GM21825 (cell line): ENCODE measurements around the gene PARN.

Experiments
- ATAC-seq: cut with Tn5 transposase; IDR thresholded peaks from one replicate; pipeline ENCODE4 v1.9.1; 2021; ENCODE audit warnings: mild to moderate bottlenecking, moderate library complexity; ENCODE audit not compliant: unreplicated experiment

PARN gene

DNA sequence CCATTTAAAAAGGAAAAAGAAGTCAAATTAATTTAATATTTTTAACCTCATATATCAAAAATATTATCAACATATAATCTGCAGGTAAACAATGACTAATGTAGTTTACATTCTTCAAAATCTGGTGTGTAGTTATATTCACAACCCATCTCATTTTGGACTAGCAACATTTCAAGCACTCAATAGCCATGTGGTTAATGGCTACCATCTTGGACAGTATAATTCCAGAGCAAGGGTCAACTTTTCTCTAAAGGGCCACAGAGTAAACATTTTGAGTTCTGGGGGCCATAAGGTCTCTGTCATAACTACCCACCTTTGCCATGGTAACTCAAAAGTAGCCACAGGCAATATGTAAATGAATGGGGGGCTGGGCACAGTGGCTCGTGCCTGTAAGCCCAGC is 153.9 kb downstream of the PARN start:
- ATAC-seq: no peak

DNA sequence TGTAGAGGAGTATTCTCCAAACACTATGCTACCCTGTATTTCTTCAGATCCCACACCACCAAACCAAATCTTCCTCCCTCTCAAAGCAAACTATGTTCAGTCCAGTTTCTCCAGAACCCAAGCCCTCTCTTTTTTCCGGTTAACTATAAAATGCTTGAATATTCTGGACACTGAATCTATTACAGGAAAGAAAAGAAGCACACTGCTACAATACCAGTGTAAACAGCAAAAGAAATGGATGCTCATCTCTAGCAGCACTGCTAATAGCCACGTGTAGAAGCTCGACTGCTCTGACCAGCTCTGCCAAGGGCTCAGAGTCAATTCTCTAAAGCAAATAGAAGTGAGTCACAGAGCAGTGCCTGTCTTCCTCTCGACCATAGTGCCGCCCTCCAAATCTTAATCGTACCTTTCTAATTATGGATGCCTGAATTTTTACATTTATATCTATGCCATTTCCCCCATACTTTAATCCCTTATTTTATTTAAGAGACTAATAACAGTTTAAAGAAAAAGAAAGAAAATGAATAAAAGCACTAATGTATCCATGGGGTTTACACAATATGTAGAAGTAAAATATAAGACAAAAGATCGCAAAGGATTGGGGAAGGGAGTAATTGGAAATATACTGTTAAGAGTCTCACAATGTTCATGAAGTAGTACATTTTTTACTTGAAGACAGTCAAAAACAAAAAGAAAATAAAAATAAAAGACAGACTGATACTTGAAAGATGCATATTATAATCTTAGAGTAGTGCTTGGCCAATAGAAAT is 154.5 kb downstream of the PARN start:
- ATAC-seq: no peak

GRCh38 chr16:14473488-14473887 is 156.6 kb downstream of the PARN start:
- ATAC-seq: no peak

GRCh38 chr16:14472357-14472756 is 157.7 kb downstream of the PARN start:
- no peak for ATAC-seq

- no peak for ATAC-seq
These were observed 159.3 kb downstream of the PARN start for GRCh38 chr16:14470788-14471187.

GRCh38 chr16:14465799-14466198 is 164.3 kb downstream of the PARN start:
- no peak for ATAC-seq

DNA sequence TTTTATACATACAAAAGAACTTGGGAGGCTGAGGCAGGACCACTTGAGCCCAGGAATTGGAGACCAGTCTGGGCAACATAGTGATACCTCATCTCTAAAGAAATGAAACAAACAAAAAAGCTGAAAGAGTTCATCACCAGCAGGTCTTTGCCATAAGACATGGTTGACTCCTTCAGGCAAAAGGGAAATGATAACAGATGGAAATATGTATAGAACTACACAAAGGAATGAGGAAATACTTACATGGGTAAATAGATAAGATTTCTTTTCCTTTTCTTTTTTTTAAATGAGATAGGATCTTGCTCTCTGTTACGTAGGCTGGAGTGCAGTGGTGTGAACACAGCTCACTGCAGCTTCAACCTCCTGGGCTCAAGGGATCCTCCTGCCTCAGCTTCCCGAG is 165.3 kb downstream of the PARN start:
- no peak for ATAC-seq

DNA sequence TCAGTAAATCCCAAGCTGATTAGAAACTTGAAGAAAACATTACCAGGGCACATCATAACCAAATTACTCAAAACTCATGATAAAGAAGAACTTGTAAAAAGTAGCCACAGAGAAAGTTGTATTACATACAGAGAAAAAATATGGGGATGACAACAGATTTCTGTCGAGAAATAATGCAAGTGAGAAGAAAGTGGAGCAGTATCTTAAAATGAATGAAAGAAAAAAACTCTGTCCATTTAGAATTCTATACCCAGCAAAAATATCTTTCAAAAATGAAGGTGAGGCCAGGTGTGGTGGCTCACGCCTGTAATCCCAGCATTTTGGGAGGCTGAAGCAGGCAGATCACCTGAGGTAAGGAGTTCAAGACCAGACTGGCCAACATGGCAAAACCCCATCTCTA is 165.9 kb downstream of the PARN start:
- no peak for ATAC-seq

DNA sequence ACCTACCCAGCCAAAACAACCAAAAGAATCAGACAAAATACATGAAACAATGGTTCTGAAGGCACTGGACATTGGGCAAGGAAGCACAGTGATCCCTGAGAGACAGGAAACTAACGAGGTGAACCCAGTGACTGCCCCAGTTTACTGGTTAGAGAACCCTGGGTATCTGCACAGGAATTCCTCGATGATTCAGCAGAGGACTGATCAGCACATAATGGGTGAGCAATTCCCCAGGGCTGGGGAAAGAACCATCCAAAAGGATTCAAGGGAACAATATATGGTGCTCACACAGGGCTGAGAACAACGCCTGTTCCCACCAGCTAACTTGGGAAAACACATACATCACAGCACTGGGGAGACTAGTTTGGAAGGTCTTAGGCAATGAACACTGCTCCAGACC is 167.2 kb downstream of the PARN start:
- no peak for ATAC-seq

DNA sequence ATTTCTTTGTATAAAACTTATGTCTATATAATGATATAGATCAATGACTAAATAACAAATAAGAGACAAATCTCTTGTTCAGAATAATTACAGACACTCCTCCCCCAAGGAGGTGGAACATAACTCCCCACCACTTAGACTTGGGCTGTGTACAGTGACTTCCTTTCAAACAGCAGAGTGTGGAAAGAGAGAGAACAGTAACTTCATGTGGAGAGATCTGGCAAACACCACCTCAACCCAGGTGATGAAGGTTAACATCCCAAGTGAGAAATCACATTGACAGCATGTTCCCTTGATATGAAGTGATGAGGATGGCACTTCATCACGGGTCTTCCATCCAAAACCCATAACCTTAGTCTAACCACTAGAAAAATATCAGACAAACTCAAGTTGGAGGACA is 169.3 kb downstream of the PARN start:
- ATAC-seq: no peak

GRCh38 chr16:14458576-14458975 is 171.5 kb downstream of the PARN start:
- ATAC-seq: no peak

- no peak for ATAC-seq
These were observed 173.1 kb downstream of the PARN start for GRCh38 chr16:14456793-14457481.

GRCh38 chr16:14455573-14455972 is 174.5 kb downstream of the PARN start:
- no peak for ATAC-seq

GRCh38 chr16:14454391-14454790 is 175.7 kb downstream of the PARN start:
- ATAC-seq: no peak

- no peak for ATAC-seq
These were observed 178.0 kb downstream of the PARN start for GRCh38 chr16:14452066-14452465.

DNA sequence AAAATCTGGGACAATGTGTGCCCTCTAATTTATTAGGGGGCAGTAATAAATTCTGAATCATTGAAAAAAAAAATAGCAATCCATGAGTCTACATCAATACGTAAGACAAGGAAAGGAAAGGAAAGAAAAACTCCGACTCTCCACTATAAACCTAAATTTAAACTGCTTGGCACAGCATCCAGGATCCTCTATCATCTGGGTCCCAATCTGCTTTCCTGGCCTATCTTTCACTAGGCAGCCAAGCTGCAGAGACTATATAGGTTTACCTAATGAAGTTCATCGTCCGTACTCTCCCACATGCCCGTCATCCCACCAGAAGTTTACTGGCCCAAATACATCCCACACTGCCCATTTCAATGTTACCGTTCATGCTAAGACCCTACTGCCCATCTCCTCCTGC is 179.2 kb downstream of the PARN start:
- no peak for ATAC-seq

GRCh38 chr16:14449790-14450480 is 180.1 kb downstream of the PARN start:
- ATAC-seq: no peak

GRCh38 chr16:14449334-14449733 is 180.7 kb downstream of the PARN start:
- no peak for ATAC-seq

- no peak for ATAC-seq
These were observed 181.2 kb downstream of the PARN start for GRCh38 chr16:14448879-14449278.

DNA sequence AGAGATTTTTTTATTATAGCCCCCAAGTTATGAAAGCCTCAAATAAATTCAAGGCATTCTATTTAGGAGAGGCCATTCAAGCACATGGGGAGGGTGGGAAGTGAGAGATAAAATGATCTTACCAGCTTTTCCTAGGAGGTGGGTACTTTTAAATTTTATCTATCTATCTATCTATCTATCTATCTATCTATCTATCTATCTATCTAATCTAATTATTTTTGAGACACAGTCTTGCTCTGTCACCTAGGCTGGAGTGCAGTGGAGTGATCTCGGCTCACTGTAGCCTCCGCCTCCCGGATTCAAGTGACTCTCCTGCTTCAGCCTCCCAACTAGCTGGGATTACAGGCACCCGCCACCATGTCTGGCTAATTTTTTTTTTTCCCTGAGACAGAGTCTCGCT is 182.3 kb downstream of the PARN start:
- ATAC-seq: no peak

GRCh38 chr16:14446796-14447195 is 183.3 kb downstream of the PARN start:
- no peak for ATAC-seq
